Endothelial cell of umbilical vein (primary cell): ENCODE results near the gene ABCA9. TPM values are rescaled to one million over a fixed set of nuclear protein-coding genes. Genes with fewer than 3 reads are reported as not detected.

Experiments
- BruUV-seq: library from RNA; stranded (reverse); fragments of 400-500 nt; replicated peaks from 2 replicates; lab custom pipeline; 2021; lab: Mats Ljungman, UMichigan
- CTCF ChIA-PET: fragments of 300-600, 350-600 bp; sonication (Branson Sonifier 250); formaldehyde crosslinking; loops from one replicate; lab custom pipeline; 2021; ENCODE audit warnings: antibody characterized with exemption, inconsistent platforms; lab: Charles Lee
- POLR2A ChIA-PET: fragments of 300-600, 350-600 bp; sonication (Branson Sonifier 250); formaldehyde crosslinking; loops from one replicate; lab custom pipeline; 2021; ENCODE audit warnings: antibody characterized with exemption, inconsistent platforms; lab: Charles Lee
- DNase-seq: peaks from one replicate; pipeline ENCODE4 v3.0.0-alpha.2; 2011; ENCODE audit warnings: low read depth, low spot score
- FAIRE-seq: peaks from 2 replicates; lab custom pipeline; 2011; peaks lifted over from hg19 to GRCh38; lab: Jason Lieb, UNC
- H2AFZ ChIP-seq: 2 replicates; pipeline ENCODE4 v1.6.0; 2012; ENCODE audit warnings: low read depth, low read length, control low read depth, inconsistent platforms
- H3K27ac ChIP-seq: 2 replicates; pipeline ENCODE4 v1.5.1; 2011; ENCODE audit warnings: low read depth, mild to moderate bottlenecking, control low read depth, low read length, moderate library complexity; ENCODE audit not compliant: insufficient read depth
- H3K27me3 ChIP-seq, 2 experiments: 2 replicates each; pipeline versions ENCODE4 v1.6.0 to v1.6.1; 2011; ENCODE audit warnings: low read length in 2 of 2, mixed read lengths in 1 of 2; ENCODE audit not compliant: control insufficient read depth in 2 of 2, insufficient read depth in 2 of 2
- H3K36me3 ChIP-seq, 2 experiments: 2 replicates in 1 of 2; 3 replicates in 1 of 2; pipeline ENCODE4 v1.5.1; 2011; ENCODE audit warnings: low read length in 2 of 2, mild to moderate bottlenecking in 1 of 2, moderate library complexity in 1 of 2; ENCODE audit not compliant: control insufficient read depth in 2 of 2, insufficient read depth in 2 of 2; ENCODE audit errors: extremely low read depth in 1 of 2
- H3K4me1 ChIP-seq: 3 replicates; pipeline ENCODE4 v1.5.1; 2011; ENCODE audit warnings: mild to moderate bottlenecking, low read length; ENCODE audit not compliant: control insufficient read depth, insufficient read depth; ENCODE audit errors: extremely low read depth
- H3K4me2 ChIP-seq: 2 replicates; pipeline ENCODE4 v1.6.1; 2011; ENCODE audit warnings: low read length, control low read depth, mixed read lengths; ENCODE audit not compliant: insufficient read depth
- H3K4me3 ChIP-seq, 3 experiments: fragments of 200-600 bp in 1 of 3; sonication (generic), shearing (Covaris generic) in 1 of 3; replicated peaks in 1 of 3; 2 replicates each; pipeline ENCODE4 v1.5.1; 2011 to 2016; ENCODE audit warnings: control low read depth in 3 of 3, low read length in 3 of 3, mild to moderate bottlenecking in 2 of 3, inconsistent platforms in 1 of 3, low read depth in 1 of 3, moderate library complexity in 1 of 3; ENCODE audit not compliant: insufficient read depth in 1 of 3
- H3K79me2 ChIP-seq: 2 replicates; pipeline ENCODE4 v1.6.0; 2012; ENCODE audit warnings: low read length, inconsistent platforms; ENCODE audit not compliant: control insufficient read depth, insufficient read depth
- H3K9ac ChIP-seq: replicated peaks from 2 replicates; pipeline ENCODE3; 2011; ENCODE audit warnings: low read length, control low read depth; ENCODE audit not compliant: insufficient read depth; ENCODE audit errors: extremely low read depth
- H3K9me1 ChIP-seq: replicated peaks from 3 replicates; pipeline ENCODE4 v1.6.0; 2011; ENCODE audit warnings: mild to moderate bottlenecking, low read length; ENCODE audit not compliant: control insufficient read depth, insufficient read depth; ENCODE audit errors: extremely low read depth
- H3K9me3 ChIP-seq: replicated peaks from 2 replicates; pipeline ENCODE4 v1.5.1; 2012; ENCODE audit warnings: low read length, inconsistent platforms; ENCODE audit not compliant: control insufficient read depth, insufficient read depth
- H4K20me1 ChIP-seq: replicated peaks from 2 replicates; pipeline ENCODE3; 2011; ENCODE audit warnings: mild to moderate bottlenecking, low read length; ENCODE audit not compliant: control insufficient read depth, insufficient read depth; ENCODE audit errors: extremely low read depth
- EZH2 ChIP-seq: IDR thresholded peaks from 2 replicates; pipeline ENCODE4 v1.6.1; 2012; ENCODE audit warnings: borderline replicate concordance, low read depth, mild to moderate bottlenecking, moderate library complexity, low read length, inconsistent platforms; ENCODE audit not compliant: severe bottlenecking
- FOS ChIP-seq: IDR thresholded peaks from 2 replicates; pipeline ENCODE4 v1.6.1; 2011; ENCODE audit warnings: mild to moderate bottlenecking, low read length, moderate library complexity, borderline replicate concordance; ENCODE audit not compliant: insufficient read depth
- GATA2 ChIP-seq: IDR thresholded peaks from 2 replicates; pipeline ENCODE4 v1.7.0; 2011; ENCODE audit warnings: low read depth, mild to moderate bottlenecking, moderate library complexity, mixed read lengths, low read length; ENCODE audit not compliant: insufficient read length, insufficient read depth
- JUN ChIP-seq: IDR thresholded peaks from 2 replicates; pipeline ENCODE4 v1.6.1; 2011; ENCODE audit warnings: borderline replicate concordance, low read depth; ENCODE audit not compliant: insufficient read length, insufficient read depth
- MYC ChIP-seq: IDR thresholded peaks from one replicate; pipeline ENCODE4 v1.6.1; 2011; ENCODE audit warnings: mild to moderate bottlenecking, low read depth, low read length
- POLR2A ChIP-seq: IDR thresholded peaks from 2 replicates; pipeline ENCODE4 v1.6.1; 2012; ENCODE audit warnings: low read depth, mild to moderate bottlenecking, control low read depth, low read length
- POLR2AphosphoS5 ChIP-seq: IDR thresholded peaks from 2 replicates; pipeline ENCODE4 v1.6.1; 2012; ENCODE audit warnings: low read depth, mild to moderate bottlenecking, control low read depth, low read length, moderate library complexity; ENCODE audit not compliant: insufficient read depth
- dilution Hi-C: fragments of 300-500 bp; cut with MboI; formaldehyde crosslinking; loops from one replicate; pipeline ENCODE4 v1.15.0; 2019; ENCODE audit warnings: low sequenced_read_pairs; ENCODE audit not compliant: extremely low pct_ligation_motif_present
- intact Hi-C: fragments of 100-400 bp; cut with micrococcal nuclease; formaldehyde crosslinking; loops from one replicate; pipeline ENCODE4 v1.10.0; 2022
- polyA plus RNA-seq, 4 experiments: library from polyadenylated mRNA; depleted of rRNA in 3 of 4; stranded (reverse) in 3 of 4; unstranded in 1 of 4; fragments of >200 nt; gene quantifications; 2 replicates each; pipeline versions ENCODE4 v1.2.1 to v1.2.3, GENCODE V29; 2011 to 2012; ENCODE audit warnings: missing spikeins in 1 of 4
- total RNA-seq: library from RNA; stranded (reverse); gene quantifications from 2 replicates; pipeline ENCODE4 v1.2.3, GENCODE V29; 2021
- TF ChIP-seq, protein P1 (sequence below), 2 donors: IDR thresholded peaks; 1 replicate in 1 of 2; 2 replicates in 1 of 2; pipeline ENCODE4 v1.5.1; 2011; ENCODE audit warnings: low read length in 2 of 2, mild to moderate bottlenecking in 2 of 2, moderate library complexity in 2 of 2, control low read depth in 1 of 2, inconsistent platforms in 1 of 2, low read depth in 1 of 2; ENCODE audit not compliant: insufficient read depth in 1 of 2; ENCODE audit errors: extremely low read depth in 1 of 2
- TF ChIP-seq, protein P2 (sequence below): IDR thresholded peaks from 2 replicates; pipeline ENCODE4 v1.6.1; 2011; ENCODE audit not compliant: insufficient read depth, insufficient read length

Gene ABCA9
- total and polyA plus RNA-seq, 2 donors (not counting 3 experiments of a cell fraction or from before 2014, with no cell fraction given) = 2.7 to 7.7 TPM

DNA sequence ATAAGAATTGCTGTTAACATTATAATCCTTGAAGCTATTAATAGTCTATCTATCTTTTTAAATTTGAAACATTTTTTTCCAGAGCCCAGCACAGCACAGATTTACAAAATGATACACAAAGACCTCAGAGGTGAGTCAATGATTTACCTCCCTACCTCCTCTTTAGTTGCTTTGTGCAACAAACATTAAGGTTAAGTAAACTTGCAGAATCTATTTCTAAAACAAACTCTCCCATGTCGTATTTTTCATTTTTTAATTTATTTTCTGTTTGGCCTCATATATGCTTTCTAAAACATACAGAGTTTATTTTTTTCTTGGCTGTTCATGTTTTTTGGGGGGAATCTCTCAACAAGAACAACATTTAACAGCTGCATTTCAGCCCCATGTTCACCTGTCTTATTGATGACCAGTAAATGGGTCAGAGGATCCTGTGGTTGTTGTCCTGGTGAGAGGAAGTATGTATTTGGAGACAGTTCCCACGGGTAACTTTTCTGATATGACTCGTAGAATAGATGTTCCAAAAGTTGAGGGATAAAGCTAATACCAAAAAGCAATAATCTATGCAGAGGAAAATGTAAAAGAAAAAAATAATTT is 42.6 kb downstream of the ABCA9 start:
- H3K4me3 ChIP-seq = no peak overlapping the region

More for the DNA sequence above, 42.6 kb downstream of the ABCA9 start:
- Histone ChIP-seq H3K79me2 (no peaks in the 10 kb centered on the region), H3K9me3 (no peaks in the 10 kb centered on the region), H3K4me1 (peaks cover 9% of the 10 kb centered on the region), H3K36me3 (no peaks in the 10 kb centered on the region), H2AFZ (no peak overlapping the region), H3K9ac (no peak overlapping the region), H3K4me2 (no peak overlapping the region), H3K27me3 (no peaks in the 10 kb centered on the region), H3K9me1 (no peaks in the 10 kb centered on the region), H4K20me1 (no peaks in the 10 kb centered on the region), H3K27ac (no peak overlapping the region)
- DNase-seq (no peak), FAIRE-seq (no peak)
- dilution Hi-C loops (no loop called here), intact Hi-C loops (no loop called here)
- no TSS peak for BruUV-seq
- TF ChIP-seq EZH2 (no peak), MYC (no peak), FOS (no peak), GATA2 (no peak), POLR2A (no peak), JUN (no peak), POLR2AphosphoS5 (no peak)
- TF ChIP-seq, protein P1, sequence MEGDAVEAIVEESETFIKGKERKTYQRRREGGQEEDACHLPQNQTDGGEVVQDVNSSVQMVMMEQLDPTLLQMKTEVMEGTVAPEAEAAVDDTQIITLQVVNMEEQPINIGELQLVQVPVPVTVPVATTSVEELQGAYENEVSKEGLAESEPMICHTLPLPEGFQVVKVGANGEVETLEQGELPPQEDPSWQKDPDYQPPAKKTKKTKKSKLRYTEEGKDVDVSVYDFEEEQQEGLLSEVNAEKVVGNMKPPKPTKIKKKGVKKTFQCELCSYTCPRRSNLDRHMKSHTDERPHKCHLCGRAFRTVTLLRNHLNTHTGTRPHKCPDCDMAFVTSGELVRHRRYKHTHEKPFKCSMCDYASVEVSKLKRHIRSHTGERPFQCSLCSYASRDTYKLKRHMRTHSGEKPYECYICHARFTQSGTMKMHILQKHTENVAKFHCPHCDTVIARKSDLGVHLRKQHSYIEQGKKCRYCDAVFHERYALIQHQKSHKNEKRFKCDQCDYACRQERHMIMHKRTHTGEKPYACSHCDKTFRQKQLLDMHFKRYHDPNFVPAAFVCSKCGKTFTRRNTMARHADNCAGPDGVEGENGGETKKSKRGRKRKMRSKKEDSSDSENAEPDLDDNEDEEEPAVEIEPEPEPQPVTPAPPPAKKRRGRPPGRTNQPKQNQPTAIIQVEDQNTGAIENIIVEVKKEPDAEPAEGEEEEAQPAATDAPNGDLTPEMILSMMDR (IDR thresholded peaks at IDR 0.05; ENCODE audit: extremely low read depth in 1 of 2, insufficient read depth in 1 of 2, low read depth in 1 of 2, low read length in 2 of 2) = no peak
- TF ChIP-seq, protein P2, sequence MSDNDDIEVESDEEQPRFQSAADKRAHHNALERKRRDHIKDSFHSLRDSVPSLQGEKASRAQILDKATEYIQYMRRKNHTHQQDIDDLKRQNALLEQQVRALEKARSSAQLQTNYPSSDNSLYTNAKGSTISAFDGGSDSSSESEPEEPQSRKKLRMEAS = no peak
- CTCF ChIA-PET = interaction anchor here (1.0 kb wide), 1 partner anchor 13 kb away, joined by 5 read pairs; no protein-coding TSS in a partner anchor
- POLR2A ChIA-PET = no interaction called here
